ENCODE measurements around the gene PRKCQ. TPM values are rescaled to one million over a fixed set of nuclear protein-coding genes. Genes with fewer than 3 reads are reported as not detected.

Gene PRKCQ
- total and polyA plus RNA-seq, 2 of the 8 experiments (the other 6 are each of a cell fraction or from before 2014, with no cell fraction given) = 9.1 to 22.6 TPM

- peak; percentile 71 for TF ChIP-seq MAX (IDR thresholded peaks at IDR 0.05)
- TF ChIP-seq HDAC2 (IDR thresholded peaks at IDR 0.05; ENCODE audit: borderline replicate concordance in 1 of 2, low read depth in 2 of 2, low read length in 2 of 2) = no peak
- peak; percentile 69 for TF ChIP-seq PHF8 (conservative IDR thresholded peaks at IDR 0.05; ENCODE audit: low read depth, low read length)
- TF ChIP-seq, protein P1, sequence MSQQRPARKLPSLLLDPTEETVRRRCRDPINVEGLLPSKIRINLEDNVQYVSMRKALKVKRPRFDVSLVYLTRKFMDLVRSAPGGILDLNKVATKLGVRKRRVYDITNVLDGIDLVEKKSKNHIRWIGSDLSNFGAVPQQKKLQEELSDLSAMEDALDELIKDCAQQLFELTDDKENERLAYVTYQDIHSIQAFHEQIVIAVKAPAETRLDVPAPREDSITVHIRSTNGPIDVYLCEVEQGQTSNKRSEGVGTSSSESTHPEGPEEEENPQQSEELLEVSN (IDR thresholded peaks at IDR 0.05) = peak; percentile 69
- TF ChIP-seq CHD7 (IDR thresholded peaks at IDR 0.05; ENCODE audit: insufficient replicate concordance, low read length) = no peak
- TF ChIP-seq RAD21 (IDR thresholded peaks at IDR 0.05 in 1 of 2, conservative IDR thresholded peaks at IDR 0.05 in 1 of 2; ENCODE audit: low read depth in 2 of 2, low read length in 2 of 2) = peak; percentile 28 to 56
- TF ChIP-seq KDM4A (IDR thresholded peaks at IDR 0.05; ENCODE audit: low read depth, low read length, severe bottlenecking) = peak; percentile 77
- peak; percentile 16; the same call in 1 of the 2 replicates for TF ChIP-seq TBP (IDR thresholded peaks at IDR 0.05; ENCODE audit: low read depth, low read length)
Observed at GRCh38 chr10:6580279-6581029, 378 bp upstream of the PRKCQ start (continued).
